Gastrocnemius medialis (tissue), 4 donors: Measurements from ENCODE around the gene MEG3. TPM values are rescaled to one million over a fixed set of nuclear protein-coding genes. Genes with fewer than 3 reads are reported as not detected.

Experiments used
- ATAC-seq, 2 donors: fragments of 150-250 bp; one replicate each; pipeline ENCODE4 v1.9.1; 2016
- DNase-seq, 2 donors: peaks; one replicate each; pipeline ENCODE4 v3.0.0-alpha.2; 2019
- H3K27ac ChIP-seq, 4 donors: fragments of 200-600 bp; sonication (generic); 1 replicate in 1 of 4; 2 replicates in 3 of 4; pipeline ENCODE4 v1.5.1; 2016 to 2018; ENCODE audit warnings: mild to moderate bottlenecking in 2 of 4, moderate library complexity in 1 of 4
- H3K27me3 ChIP-seq, 3 donors: fragments of 200-600 bp; sonication (generic) in 2 of 3; 1 replicate in 1 of 3; 2 replicates in 2 of 3; pipeline versions ENCODE4 v1.5.1 to v1.6.0; 2016 to 2019; ENCODE audit warnings: mild to moderate bottlenecking in 1 of 3, moderate library complexity in 1 of 3
- H3K36me3 ChIP-seq, 2 donors: fragments of 200-600 bp; sonication (generic) in 1 of 2; one replicate each; pipeline ENCODE4 v1.5.1; 2017 to 2018
- H3K4me1 ChIP-seq, 2 donors: fragments of 200-600 bp; sonication (generic) in 1 of 2; one replicate each; pipeline ENCODE4 v1.5.1; 2016 to 2017; ENCODE audit warnings: mild to moderate bottlenecking in 2 of 2
- H3K4me3 ChIP-seq, 4 donors: fragments of 200-600 bp; sonication (generic) in 3 of 4; 1 replicate in 1 of 4; 2 replicates in 3 of 4; pipeline ENCODE4 v1.5.1; 2016 to 2019; ENCODE audit warnings: mild to moderate bottlenecking in 2 of 4
- H3K9me3 ChIP-seq, 3 donors: fragments of 200-600 bp; sonication (generic) in 2 of 3; 1 replicate in 1 of 3; 2 replicates in 2 of 3; pipeline ENCODE4 v1.5.1; 2016 to 2019
- POLR2A ChIP-seq, 2 donors: fragments of 450-650 bp; IDR thresholded peaks; one replicate each; pipeline ENCODE4 v1.6.1; 2017; ENCODE audit warnings: antibody characterized with exemption in 2 of 2, mild to moderate bottlenecking in 2 of 2, moderate library complexity in 2 of 2
- in situ Hi-C, 4 donors: fragments of 200-750 bp; cut with MboI; loops; one replicate each; pipeline versions ENCODE4 v1.15.0 to v1.8.0; 2017; ENCODE audit warnings: low sequenced_read_pairs in 4 of 4
- intact Hi-C: fragments of 100-400 bp; cut with DNase I; formaldehyde crosslinking; loops from one replicate; pipeline ENCODE4 v1.15.1; 2023; ENCODE audit warnings: low total_unique reads
- total RNA-seq, 4 donors: library from RNA; depleted of rRNA; stranded (reverse); fragments of >200 nt; gene quantifications; one replicate each; pipeline versions ENCODE4 v1.1.0 to v1.2.3, GENCODE V29; 2016
- TF ChIP-seq, protein P1 (sequence below), 5 experiments: fragments of 450-650 bp in 3 of 5; fragments of 200-600 bp in 2 of 5; sonication (generic) in 2 of 5; IDR thresholded peaks in 4 of 5; conservative IDR thresholded peaks in 1 of 5; 1 replicate in 4 of 5; 2 replicates in 1 of 5; pipeline ENCODE4 v1.5.1; 2016 to 2019; ENCODE audit warnings: antibody characterized with exemption in 5 of 5, mild to moderate bottlenecking in 3 of 5, moderate library complexity in 3 of 5

MEG3 gene
- total RNA-seq, 4 donors from 2014 or later, result 2.7 to 30.7 (median 5.2) TPM

DNA sequence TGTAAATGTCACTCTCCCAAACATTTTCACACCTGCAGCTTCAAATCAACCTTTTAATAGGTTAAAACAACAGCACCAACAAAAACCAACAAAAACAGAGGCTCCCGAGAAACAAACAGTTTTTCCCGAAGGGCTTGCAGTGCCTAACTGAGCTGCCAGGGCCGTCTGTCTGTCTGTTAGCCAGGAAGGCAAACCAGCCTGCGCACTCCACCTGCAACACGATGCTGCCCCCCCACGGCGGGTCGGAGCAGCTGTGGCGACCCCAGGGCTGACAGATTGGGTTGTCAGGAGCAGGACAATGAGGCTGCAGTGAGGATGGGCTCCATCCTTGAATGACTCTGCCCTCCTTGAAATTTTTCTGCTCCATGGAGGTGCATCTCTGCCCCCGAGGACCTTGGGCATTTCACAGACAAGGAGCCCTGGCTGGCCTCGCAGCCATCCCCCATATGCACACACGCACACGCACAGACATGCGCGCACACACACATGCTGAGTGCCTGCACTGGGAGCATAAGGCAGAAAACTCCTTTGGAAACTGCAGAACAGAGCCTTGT lies 75.0 kb downstream of the MEG3 start:
- Histone ChIP-seq H3K4me3 (no peak overlapping the region), H3K27me3 (peaks cover 0 to 16% (median 13%) of the 10 kb centered on the region in 3 donors), H3K36me3 (no peaks in the 10 kb centered on the region), H3K27ac (no peak overlapping the region), H3K4me1 (no peaks in the 10 kb centered on the region), H3K9me3 (no peaks in the 10 kb centered on the region)
- intact Hi-C loops, result no loop called here
- TF ChIP-seq, protein P1, sequence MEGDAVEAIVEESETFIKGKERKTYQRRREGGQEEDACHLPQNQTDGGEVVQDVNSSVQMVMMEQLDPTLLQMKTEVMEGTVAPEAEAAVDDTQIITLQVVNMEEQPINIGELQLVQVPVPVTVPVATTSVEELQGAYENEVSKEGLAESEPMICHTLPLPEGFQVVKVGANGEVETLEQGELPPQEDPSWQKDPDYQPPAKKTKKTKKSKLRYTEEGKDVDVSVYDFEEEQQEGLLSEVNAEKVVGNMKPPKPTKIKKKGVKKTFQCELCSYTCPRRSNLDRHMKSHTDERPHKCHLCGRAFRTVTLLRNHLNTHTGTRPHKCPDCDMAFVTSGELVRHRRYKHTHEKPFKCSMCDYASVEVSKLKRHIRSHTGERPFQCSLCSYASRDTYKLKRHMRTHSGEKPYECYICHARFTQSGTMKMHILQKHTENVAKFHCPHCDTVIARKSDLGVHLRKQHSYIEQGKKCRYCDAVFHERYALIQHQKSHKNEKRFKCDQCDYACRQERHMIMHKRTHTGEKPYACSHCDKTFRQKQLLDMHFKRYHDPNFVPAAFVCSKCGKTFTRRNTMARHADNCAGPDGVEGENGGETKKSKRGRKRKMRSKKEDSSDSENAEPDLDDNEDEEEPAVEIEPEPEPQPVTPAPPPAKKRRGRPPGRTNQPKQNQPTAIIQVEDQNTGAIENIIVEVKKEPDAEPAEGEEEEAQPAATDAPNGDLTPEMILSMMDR (IDR thresholded peaks at IDR 0.05 in 4 of 5, conservative IDR thresholded peaks at IDR 0.05 in 1 of 5), result peak in 1 of 5 experiments; percentile 28
- TF ChIP-seq POLR2A (IDR thresholded peaks at IDR 0.05), result no peak
- in situ Hi-C loops, result no loop called here
- ATAC-seq (no peak), DNase-seq (no peak)

DNA sequence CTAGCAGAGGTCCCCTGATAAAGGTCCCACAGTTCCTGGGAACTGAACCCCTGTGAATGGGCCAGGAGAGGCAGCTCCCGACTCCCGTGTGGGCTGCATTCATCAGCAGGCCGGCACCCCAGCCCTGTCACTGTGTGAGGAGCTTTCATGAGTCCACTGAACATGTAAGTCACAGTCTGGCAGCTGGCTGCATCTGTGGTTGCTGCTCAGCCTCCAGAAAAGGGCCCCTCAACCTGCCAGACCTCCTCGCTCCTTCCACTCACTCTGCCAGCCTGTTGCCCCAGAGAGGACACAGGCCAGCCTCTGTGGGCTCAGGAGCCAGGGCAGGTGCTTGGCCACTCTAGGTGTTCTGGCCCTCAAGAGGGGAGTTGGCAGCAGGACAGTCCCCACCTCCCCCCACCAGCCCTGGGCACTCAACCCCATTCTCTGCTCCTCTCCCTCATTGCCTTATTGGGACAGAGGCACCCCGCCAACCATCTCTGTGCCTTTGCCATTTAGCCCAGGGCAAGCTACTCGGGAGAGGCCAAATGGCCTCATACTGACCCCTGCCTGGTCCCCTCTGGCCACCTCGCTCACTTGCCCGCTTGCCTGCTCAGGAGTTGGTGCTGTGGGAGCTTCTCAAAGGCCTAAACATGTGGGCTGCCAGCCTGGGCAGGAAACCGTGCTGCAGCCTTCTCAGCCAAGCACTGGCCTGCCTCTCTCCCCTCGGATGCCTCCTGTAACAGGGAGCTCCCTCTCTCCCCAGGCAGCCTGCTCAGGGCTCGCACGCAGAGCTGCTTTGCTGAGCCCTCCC lies 75.7 kb downstream of the MEG3 start:
- Histone ChIP-seq H3K4me1 (no peaks in the 10 kb centered on the region), H3K9me3 (no peaks in the 10 kb centered on the region), H3K4me3 (no peak overlapping the region), H3K27me3 (peaks cover 0 to 18% (median 13%) of the 10 kb centered on the region in 3 donors), H3K36me3 (no peaks in the 10 kb centered on the region), H3K27ac (no peak overlapping the region)
- intact Hi-C loops (no loop called here), in situ Hi-C loops (no loop called here)
- TF ChIP-seq, protein P1 (IDR thresholded peaks at IDR 0.05 in 4 of 5, conservative IDR thresholded peaks at IDR 0.05 in 1 of 5), result no peak
- no peak for TF ChIP-seq POLR2A (IDR thresholded peaks at IDR 0.05)
- no peak for ATAC-seq
- no peak for DNase-seq

DNA sequence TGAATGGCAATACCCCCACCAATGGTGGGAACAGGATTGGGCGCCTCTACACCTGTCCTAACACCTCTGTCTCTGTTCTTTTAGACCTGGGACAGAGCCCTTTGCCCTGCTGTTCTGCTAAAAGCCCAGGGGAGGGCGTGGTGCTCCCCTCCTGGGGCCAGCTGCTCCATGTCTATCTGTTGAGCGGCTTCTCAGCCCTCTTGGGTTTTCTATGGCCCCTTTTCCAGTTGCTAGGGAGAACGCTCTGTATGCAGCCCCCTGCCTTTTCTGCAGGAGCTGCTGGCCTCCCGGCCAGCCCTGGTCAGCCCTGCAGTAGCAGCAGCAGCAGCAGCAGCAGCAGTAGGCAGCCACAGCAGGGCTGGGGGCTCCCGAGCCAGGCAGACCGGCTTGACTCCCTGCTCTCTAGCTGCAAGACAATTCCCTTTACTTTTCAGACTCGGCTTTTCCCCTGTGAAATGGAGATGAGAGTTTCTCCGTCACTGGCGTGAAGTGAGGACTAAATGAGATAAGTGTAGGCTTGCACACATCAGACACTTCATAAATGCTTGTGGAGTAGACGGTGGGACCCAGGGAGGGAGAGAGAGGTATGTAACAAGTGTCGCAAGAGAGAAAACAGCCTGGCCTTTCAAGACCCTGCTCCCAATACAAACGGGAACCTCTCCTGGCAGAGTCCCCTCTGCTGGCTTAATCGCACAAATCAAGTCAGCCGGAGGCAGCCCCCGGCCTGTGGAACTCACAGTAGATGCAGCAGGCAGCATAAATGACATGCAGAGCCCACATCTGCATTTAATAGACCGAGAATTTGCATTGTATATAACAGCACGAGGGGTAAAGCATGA lies 76.6 kb downstream of the MEG3 start:
- intact Hi-C loops, result no loop called here
- Histone ChIP-seq H3K27me3 (peaks cover 0 to 19% (median 13%) of the 10 kb centered on the region in 3 donors), H3K4me1 (no peaks in the 10 kb centered on the region), H3K36me3 (no peaks in the 10 kb centered on the region), H3K9me3 (no peaks in the 10 kb centered on the region), H3K27ac (no peak overlapping the region), H3K4me3 (no peak overlapping the region)
- no peak for DNase-seq
- in situ Hi-C loops, result no loop called here
- no peak for ATAC-seq
- TF ChIP-seq POLR2A (IDR thresholded peaks at IDR 0.05), result no peak
- TF ChIP-seq, protein P1 (IDR thresholded peaks at IDR 0.05 in 4 of 5, conservative IDR thresholded peaks at IDR 0.05 in 1 of 5), result no peak

DNA sequence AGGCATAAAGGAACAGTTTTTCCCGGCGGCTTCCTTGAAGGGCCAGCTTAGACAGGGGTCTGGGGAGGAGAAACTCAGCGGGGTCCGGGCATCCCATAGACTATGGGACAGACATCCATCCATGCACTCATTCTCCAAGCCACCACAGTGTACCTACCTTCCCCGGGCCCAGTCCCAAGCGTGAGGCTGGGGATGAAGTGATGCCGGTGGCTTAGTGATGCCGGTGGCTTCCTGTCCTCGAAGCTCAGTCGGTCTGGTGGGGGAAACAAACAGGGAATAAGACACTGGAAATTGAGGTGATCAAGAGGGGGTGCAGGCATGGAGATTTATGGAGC lies 77.2 kb downstream of the MEG3 start:
- peaks cover 0 to 19% (median 13%) of the 10 kb centered on the region in 3 donors for H3K27me3 ChIP-seq
- ATAC-seq (no peak), DNase-seq (no peak)
- no peaks in the 10 kb centered on the region for H3K4me1 ChIP-seq
- H3K36me3 ChIP-seq, result no peaks in the 10 kb centered on the region
- in situ Hi-C loops (no loop called here), intact Hi-C loops (no loop called here)
- no peaks in the 10 kb centered on the region for H3K9me3 ChIP-seq
- H3K4me3 ChIP-seq, result no peak overlapping the region
- TF ChIP-seq, protein P1 (IDR thresholded peaks at IDR 0.05 in 4 of 5, conservative IDR thresholded peaks at IDR 0.05 in 1 of 5), result no peak
- TF ChIP-seq POLR2A (IDR thresholded peaks at IDR 0.05), result no peak
- H3K27ac ChIP-seq, result no peak overlapping the region
